GM12892 (cell line): ENCODE results near the gene FOXN4.

Experiments used
- POLR2A ChIP-seq: IDR thresholded peaks from 2 replicates; pipeline ENCODE4 v1.6.1; 2011; ENCODE audit warnings: low read depth, low read length, control low read depth
- POLR2AphosphoS5 ChIP-seq: IDR thresholded peaks from 2 replicates; pipeline ENCODE4 v1.6.1; 2011; ENCODE audit warnings: low read depth, low read length, control low read depth

- no peak for TF ChIP-seq POLR2AphosphoS5
- TF ChIP-seq POLR2A: no peak
These were observed 6.3 kb downstream of the FOXN4 start for GRCh38 chr12:109302770-109303169.
